MCF 10A (cell line): ENCODE results near the gene BDKRB2. TPM values are rescaled to one million over a fixed set of nuclear protein-coding genes. Genes with fewer than 3 reads are reported as not detected.

Experiments used
- BruUV-seq: library from RNA; stranded (reverse); fragments of 400-500 nt; replicated peaks from 2 replicates; lab custom pipeline; 2021; lab: Mats Ljungman, UMichigan
- CTCF ChIA-PET: fragments of 300-600 bp; sonication (Branson Sonifier 250); formaldehyde crosslinking; extraction: SDS; loops from one replicate; lab custom pipeline; 2021; ENCODE audit warnings: antibody characterized with exemption, inconsistent platforms; lab: Yijun Ruan, JAX
- POLR2A ChIA-PET: fragments of 300-600, 350-650 bp; sonication (Branson Sonifier 250); formaldehyde crosslinking; extraction: SDS; loops from one replicate; lab custom pipeline; 2020; ENCODE audit warnings: antibody characterized with exemption, inconsistent platforms; lab: Yijun Ruan, JAX
- DNase-seq: peaks from one replicate; pipeline ENCODE4 v3.0.0-alpha.2; 2018; ENCODE audit not compliant: unreplicated experiment
- H3K27ac Mint-ChIP-seq: one replicate; pipeline ENCODE4 v1.8.0; 2022; ENCODE audit warnings: mild to moderate bottlenecking, low read depth, mixed read lengths; ENCODE audit not compliant: unreplicated experiment
- H3K27me3 Mint-ChIP-seq: one replicate; pipeline ENCODE4 v1.8.0; 2022; ENCODE audit warnings: mixed read lengths; ENCODE audit not compliant: insufficient read depth, unreplicated experiment
- H3K36me3 Mint-ChIP-seq: one replicate; pipeline ENCODE4 v1.8.0; 2022; ENCODE audit warnings: mild to moderate bottlenecking, moderate library complexity, mixed read lengths; ENCODE audit not compliant: insufficient read depth, unreplicated experiment
- H3K4me1 Mint-ChIP-seq: one replicate; pipeline ENCODE4 v1.8.0; 2022; ENCODE audit warnings: mixed read lengths; ENCODE audit not compliant: insufficient read depth, unreplicated experiment
- H3K4me3 Mint-ChIP-seq: one replicate; pipeline ENCODE4 v1.8.0; 2022; ENCODE audit warnings: mild to moderate bottlenecking, moderate library complexity, mixed read lengths; ENCODE audit not compliant: unreplicated experiment
- H3K9me3 Mint-ChIP-seq: one replicate; pipeline ENCODE4 v1.8.0; 2022; ENCODE audit warnings: mixed read lengths; ENCODE audit not compliant: unreplicated experiment
- intact Hi-C: fragments of 100-400 bp; cut with micrococcal nuclease; formaldehyde crosslinking; loops from 2 replicates; pipeline ENCODE4 v1.14.1; 2022
- total RNA-seq: library from RNA; stranded (reverse); gene quantifications from 2 replicates; pipeline ENCODE4 v1.2.3, GENCODE V29; 2022
- TF ChIP-seq, protein P1 (sequence below): fragments of 200-600 bp; IDR thresholded peaks from one replicate; pipeline ENCODE4 v1.8.0; 2022; ENCODE audit warnings: antibody characterized with exemption, mild to moderate bottlenecking; ENCODE audit not compliant: unreplicated experiment

Gene BDKRB2
- total RNA-seq, 1 experiment from 2014 or later = 2.8 TPM

GRCh38 chr14:96217376-96217913, 12.8 kb downstream of the BDKRB2 start:
- intact Hi-C loops = no loop called here
- Mint-ChIP-seq H3K27ac (no peak overlapping the region), H3K36me3 (peaks cover 9% of the 10 kb centered on the region), H3K9me3 (peaks cover 9% of the 10 kb centered on the region), H3K27me3 (no peaks in the 10 kb centered on the region), H3K4me3 (no peak overlapping the region), H3K4me1 (peaks cover 19% of the 10 kb centered on the region)
- CTCF ChIA-PET = interaction anchor here (0.6 to 1.2 kb wide), 3 partner anchors 8 to 119 kb away, joined by 3 read pairs; no protein-coding TSS in a partner anchor
- POLR2A ChIA-PET = interaction anchor here (0.6 to 2.6 kb wide), 2 partner anchors 50 to 111 kb away, joined by 4 to 10 read pairs; no protein-coding TSS in a partner anchor
- TF ChIP-seq, protein P1, sequence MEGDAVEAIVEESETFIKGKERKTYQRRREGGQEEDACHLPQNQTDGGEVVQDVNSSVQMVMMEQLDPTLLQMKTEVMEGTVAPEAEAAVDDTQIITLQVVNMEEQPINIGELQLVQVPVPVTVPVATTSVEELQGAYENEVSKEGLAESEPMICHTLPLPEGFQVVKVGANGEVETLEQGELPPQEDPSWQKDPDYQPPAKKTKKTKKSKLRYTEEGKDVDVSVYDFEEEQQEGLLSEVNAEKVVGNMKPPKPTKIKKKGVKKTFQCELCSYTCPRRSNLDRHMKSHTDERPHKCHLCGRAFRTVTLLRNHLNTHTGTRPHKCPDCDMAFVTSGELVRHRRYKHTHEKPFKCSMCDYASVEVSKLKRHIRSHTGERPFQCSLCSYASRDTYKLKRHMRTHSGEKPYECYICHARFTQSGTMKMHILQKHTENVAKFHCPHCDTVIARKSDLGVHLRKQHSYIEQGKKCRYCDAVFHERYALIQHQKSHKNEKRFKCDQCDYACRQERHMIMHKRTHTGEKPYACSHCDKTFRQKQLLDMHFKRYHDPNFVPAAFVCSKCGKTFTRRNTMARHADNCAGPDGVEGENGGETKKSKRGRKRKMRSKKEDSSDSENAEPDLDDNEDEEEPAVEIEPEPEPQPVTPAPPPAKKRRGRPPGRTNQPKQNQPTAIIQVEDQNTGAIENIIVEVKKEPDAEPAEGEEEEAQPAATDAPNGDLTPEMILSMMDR = no peak
- no peak for DNase-seq
- BruUV-seq = no TSS peak

DNA sequence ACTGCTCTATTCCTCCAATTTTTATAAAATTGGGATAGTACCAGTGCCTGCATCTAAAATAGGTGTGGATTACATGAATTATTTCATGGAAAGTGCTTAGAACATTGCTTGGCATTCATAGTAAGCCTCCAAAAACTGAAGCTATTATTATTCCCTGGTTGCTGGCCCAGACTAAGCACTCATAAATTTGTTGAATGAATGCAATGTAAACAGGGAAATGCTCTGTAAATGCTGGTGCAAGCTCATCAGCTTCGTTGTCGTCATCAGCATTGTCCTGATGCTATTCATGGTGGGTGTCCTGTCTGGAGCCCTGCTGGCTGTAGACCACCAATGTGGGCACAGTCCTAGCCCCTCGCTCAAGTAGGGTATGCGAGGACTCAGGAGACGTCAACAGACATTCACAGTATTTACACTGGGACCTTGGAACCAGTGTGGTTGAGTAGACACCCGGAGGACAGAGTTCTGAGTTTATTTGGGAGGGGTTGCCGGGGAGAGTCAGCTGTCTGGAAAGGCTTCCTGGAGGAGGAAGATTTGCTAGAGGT, 16.5 kb downstream of the BDKRB2 start:
- no TSS peak for BruUV-seq
- H3K4me3 Mint-ChIP-seq = no peak overlapping the region
- POLR2A ChIA-PET = interaction anchor here (0.6 kb wide), 1 partner anchor 18 kb away, joined by 3 read pairs; no protein-coding TSS in a partner anchor
- H3K9me3 Mint-ChIP-seq = no peaks in the 10 kb centered on the region
- no peaks in the 10 kb centered on the region for H3K36me3 Mint-ChIP-seq
- H3K4me1 Mint-ChIP-seq = peaks cover 30% of the 10 kb centered on the region
- TF ChIP-seq, protein P1 = no peak
- CTCF ChIA-PET = interaction anchor here (1.2 kb wide), 1 partner anchor 53 kb away, joined by 3 read pairs; no protein-coding TSS in a partner anchor
- no peaks in the 10 kb centered on the region for H3K27me3 Mint-ChIP-seq
- H3K27ac Mint-ChIP-seq = no peak overlapping the region
- intact Hi-C loops = no loop called here
- no peak for DNase-seq

GRCh38 chr14:96221841-96222240, 17.2 kb downstream of the BDKRB2 start:
- Mint-ChIP-seq H3K36me3 (no peaks in the 10 kb centered on the region), H3K4me1 (peaks cover 26% of the 10 kb centered on the region), H3K27ac (no peak overlapping the region), H3K9me3 (no peaks in the 10 kb centered on the region), H3K27me3 (no peaks in the 10 kb centered on the region), H3K4me3 (no peak overlapping the region)
- BruUV-seq = no TSS peak
- intact Hi-C loops = no loop called here
- TF ChIP-seq, protein P1 = no peak
- POLR2A ChIA-PET = no interaction called here
- DNase-seq = no peak
- CTCF ChIA-PET = interaction anchor here (0.7 to 1.2 kb wide), 2 partner anchors 10 to 53 kb away, joined by 3 read pairs; no protein-coding TSS in a partner anchor

- Mint-ChIP-seq H3K27me3 (no peaks in the 10 kb centered on the region), H3K36me3 (no peaks in the 10 kb centered on the region), H3K9me3 (no peaks in the 10 kb centered on the region), H3K4me1 (peaks cover 26% of the 10 kb centered on the region), H3K27ac (peak overlapping the region; percentile 72), H3K4me3 (peak overlapping the region; percentile 12)
- no TSS peak for BruUV-seq
- ChIA-PET CTCF (interaction anchor here (0.6 to 1.1 kb wide), 4 partner anchors 7 to 124 kb away, joined by 3 read pairs; no protein-coding TSS in a partner anchor), POLR2A (interaction anchor here (0.7 to 2.9 kb wide), 16 partner anchors 9 to 1067 kb away, joined by 3 to 23 read pairs (median 4); partner anchors contain the start of genes BDKRB1, BDKRB2 and DICER1)
- intact Hi-C loops = no loop called here
- DNase-seq = peak; percentile 75
- TF ChIP-seq, protein P1 = no peak
Observed at GRCh38 chr14:96224480-96225096, 19.9 kb downstream of the BDKRB2 start.
